Uterus (tissue), 2 donors: ENCODE results near the gene DLK2.

Experiments used
- POLR2A ChIP-seq, 2 donors: fragments of 450-650 bp; IDR thresholded peaks; one replicate each; pipeline ENCODE4 v1.6.1; 2016; ENCODE audit warnings: antibody characterized with exemption in 2 of 2, mild to moderate bottlenecking in 1 of 2, moderate library complexity in 1 of 2
- TF ChIP-seq, protein P1 (sequence below), 4 experiments: fragments of 200-600 bp in 2 of 4; fragments of 450-650 bp in 2 of 4; sonication (generic) in 2 of 4; IDR thresholded peaks; one replicate each; pipeline ENCODE4 v1.5.1; 2016 to 2019; ENCODE audit warnings: antibody characterized with exemption in 4 of 4, mild to moderate bottlenecking in 2 of 4, moderate library complexity in 1 of 4

GRCh38 chr6:43491750-43492661 is 36.7 kb upstream of the DLK2 start:
- TF ChIP-seq POLR2A (IDR thresholded peaks at IDR 0.05) = no peak
- TF ChIP-seq, protein P1, sequence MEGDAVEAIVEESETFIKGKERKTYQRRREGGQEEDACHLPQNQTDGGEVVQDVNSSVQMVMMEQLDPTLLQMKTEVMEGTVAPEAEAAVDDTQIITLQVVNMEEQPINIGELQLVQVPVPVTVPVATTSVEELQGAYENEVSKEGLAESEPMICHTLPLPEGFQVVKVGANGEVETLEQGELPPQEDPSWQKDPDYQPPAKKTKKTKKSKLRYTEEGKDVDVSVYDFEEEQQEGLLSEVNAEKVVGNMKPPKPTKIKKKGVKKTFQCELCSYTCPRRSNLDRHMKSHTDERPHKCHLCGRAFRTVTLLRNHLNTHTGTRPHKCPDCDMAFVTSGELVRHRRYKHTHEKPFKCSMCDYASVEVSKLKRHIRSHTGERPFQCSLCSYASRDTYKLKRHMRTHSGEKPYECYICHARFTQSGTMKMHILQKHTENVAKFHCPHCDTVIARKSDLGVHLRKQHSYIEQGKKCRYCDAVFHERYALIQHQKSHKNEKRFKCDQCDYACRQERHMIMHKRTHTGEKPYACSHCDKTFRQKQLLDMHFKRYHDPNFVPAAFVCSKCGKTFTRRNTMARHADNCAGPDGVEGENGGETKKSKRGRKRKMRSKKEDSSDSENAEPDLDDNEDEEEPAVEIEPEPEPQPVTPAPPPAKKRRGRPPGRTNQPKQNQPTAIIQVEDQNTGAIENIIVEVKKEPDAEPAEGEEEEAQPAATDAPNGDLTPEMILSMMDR (IDR thresholded peaks at IDR 0.05) = no peak
